ENCODE results near the gene MPZL2.
A peak's percentile ranks its signal among the peaks of the same experiment; 100 is the strongest.

The MPZL2 gene

DNA sequence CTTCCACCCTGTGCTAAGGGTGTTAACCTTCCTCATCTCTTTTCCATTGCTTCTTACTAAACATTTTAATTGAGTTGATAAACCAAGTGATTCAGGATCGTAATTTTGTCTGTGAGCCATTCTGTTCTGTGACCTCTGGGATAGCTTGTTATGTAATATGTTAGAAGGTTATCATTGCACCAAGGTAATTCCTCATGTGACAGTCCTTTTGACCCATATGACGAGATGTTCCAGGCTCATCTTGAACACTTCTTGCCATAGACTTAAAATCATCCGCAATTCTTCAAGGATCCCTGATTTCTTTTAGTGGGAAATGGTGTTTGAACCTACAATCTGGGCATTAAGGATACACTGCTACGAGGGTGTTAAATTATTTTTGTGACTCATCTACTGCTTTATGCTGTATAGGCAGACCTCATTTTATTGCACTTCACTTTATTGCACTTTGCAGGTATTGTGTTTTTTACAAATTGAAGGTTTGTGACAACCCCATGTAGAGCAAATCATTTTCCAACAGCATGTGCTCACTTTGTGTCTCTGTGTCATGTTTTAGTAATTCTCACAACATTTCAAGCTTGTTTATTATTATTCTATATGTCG lies 19.0 kb upstream of the MPZL2 start:
- DNase-seq: no peak

DNA sequence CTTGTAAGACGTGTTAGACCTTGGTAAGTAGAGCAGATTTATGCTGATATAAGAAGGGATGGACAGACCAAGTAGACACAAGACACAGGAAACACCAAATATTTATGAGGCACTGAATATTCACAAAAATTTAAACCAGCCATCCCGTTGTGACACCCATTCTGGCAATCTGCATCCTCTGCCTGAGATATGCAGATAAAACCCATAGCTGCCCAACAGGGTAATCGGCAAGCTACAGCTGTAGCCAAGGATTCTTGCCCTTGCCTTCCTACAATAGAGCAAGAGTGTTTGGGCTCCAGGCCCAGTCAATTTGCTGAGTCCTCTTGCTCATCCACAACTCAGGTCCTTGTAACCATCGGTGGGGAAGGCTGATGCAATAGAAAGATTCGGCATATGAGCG lies 18.5 kb upstream of the MPZL2 start:
- no peak for DNase-seq

DNA sequence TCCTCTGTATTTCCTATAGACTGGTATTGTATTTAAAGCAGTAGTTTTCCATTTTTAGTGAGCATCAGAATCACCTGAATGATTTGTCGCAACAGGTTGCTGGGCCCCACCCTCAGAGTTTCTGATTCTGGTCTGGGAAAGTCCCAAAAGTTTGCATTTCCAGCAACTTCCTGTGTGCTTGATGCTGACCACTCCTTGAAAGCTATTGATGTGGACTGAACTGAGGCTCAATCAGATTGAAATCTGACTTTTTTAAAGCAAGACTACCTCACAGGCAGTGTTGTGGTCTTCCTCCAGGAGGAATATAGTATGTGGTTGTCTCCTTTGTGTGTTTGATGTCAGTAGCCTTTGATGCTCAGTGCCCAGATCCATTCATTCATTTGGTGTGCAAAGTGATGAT lies 17.2 kb upstream of the MPZL2 start:
- DNase-seq: no peak

DNA sequence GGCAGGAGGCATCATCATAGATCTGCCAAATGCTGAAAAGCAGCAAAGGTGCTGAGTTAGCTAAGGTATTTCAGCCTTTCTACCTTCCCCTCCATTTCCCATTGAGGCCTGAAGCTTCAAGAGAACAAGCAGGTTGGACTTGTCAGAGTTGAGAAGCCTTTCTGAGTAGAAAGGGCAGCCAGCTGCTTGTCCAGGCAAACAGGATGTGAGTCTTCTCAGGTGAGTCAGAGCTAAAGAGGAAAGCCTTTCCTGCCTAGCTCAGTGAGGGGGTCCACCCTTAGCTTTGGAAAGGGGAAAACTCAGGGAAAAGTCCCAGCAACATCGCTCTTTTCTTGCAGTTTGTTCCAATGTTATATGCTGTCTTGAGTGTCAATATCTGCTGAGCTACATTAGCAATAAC lies 13.2 kb upstream of the MPZL2 start:
- DNase-seq: no peak

DNA sequence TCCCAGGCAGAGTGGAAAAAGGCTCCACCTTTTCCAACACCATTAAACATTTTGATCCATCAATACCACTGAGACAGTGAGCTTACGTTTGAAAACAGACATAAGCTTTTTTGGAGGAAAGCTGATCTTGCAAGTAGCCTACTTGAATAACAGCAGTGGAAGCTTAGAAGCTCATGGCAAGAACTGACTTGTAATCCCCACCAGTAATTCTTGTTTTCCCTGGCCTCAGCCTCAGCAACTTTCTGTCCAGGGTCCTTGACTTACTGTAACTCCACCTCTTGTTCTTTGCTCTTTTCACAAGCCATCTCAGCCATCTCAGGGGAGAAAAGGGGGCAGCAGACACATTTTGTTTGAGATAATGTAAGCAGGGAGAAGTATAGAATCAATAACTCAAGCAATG lies 12.3 kb upstream of the MPZL2 start:
- no peak for DNase-seq

DNA sequence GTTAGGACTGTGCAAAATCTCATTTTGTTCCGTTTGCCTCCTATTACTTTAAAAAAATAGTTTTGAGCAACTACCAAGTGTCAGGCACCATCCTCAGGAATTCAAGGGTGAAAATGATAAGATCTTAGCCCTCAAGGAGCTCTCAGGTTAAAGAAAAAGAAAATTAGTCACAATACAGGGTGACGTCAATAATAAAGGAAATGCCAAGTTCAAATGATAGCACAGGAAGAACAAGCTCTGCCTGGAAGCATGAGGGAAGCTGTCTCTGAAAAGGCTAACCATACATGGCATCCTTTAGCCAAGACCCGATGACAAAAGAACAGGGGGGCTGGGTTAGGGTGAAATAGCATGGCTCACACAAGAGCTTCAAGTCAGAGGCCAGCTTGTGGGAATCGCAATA lies 11.1 kb upstream of the MPZL2 start:
- no peak for DNase-seq

DNA sequence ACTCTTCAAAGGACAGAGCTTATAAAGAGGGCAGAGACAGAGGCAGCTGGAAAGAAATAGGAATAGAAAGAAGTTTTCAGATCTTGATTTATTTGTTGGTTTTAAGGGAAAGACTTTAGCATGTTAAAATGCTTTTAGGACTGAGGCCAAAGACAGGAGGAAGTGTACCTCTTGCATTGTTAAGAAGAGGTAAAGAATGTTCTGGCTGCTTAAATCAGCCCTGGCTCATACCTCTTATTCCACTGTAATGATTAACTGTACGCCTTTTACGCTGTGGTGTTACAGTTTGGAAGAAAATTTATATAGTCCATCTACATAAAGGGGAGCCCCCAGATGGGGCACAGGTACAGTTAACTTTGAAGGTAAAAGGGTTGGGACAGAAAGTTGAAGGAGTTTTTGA lies 10.1 kb upstream of the MPZL2 start:
- no peak for DNase-seq

DNA sequence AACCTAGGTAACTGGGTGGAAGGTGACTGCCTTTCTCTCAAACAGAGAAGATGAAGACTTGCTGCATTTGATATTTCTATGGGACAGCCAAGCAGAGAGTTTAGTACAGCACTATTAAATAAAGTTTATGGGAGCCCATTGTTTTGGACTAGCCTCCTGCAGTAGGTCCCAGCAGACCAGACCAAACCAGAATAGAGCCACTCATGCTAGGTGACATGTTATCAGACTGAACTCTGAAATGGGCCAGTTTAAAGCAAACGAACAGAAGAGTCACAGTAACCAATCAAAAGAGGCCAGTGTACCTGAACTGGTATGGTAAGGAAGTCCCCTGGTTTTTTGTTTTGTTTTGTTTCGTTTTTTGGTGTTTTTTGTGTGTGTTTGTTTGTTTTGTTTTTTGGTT lies 7.9 kb upstream of the MPZL2 start:
- no peak for DNase-seq

DNA sequence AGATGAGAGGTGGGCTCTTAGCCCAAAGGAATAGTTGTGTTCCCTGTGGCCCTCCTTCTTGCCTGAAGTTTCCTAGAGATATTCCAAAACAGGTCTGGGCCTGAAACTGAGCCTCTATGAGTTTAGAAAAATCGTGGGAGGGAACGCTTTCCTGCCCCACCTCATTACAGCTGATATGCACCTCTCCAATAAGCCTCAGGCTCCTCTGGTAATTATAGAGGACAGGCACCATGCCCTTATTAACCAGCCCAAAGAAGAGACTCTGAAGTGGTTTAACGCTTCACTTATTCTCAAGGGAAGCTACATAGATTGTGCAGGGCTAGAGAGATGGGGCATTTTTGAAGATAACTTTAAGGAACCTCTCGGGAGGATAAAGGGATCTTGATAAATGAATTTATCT lies 3.4 kb upstream of the MPZL2 start:
- DNase-seq: no peak

DNA sequence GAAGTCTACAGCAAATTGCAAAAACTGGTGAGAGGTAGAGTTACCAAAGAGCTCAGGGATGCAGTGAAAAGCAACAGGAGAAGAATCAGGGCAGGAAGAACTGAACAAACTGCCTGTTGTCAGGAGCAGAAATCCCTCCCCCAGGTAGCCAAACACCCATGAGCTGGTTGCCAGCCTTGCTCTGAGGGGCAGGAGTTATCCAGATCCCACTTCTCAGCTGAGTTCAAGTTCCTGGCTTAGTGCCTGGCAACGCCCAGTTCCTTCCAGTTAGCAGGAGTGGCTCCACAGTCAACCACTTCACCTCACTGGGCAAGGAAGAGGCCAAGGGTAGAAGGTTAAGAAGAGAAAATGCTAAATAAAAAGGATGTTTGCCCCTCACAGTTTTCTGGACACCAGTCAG lies 1.9 kb upstream of the MPZL2 start:
- DNase-seq: no peak

DNA sequence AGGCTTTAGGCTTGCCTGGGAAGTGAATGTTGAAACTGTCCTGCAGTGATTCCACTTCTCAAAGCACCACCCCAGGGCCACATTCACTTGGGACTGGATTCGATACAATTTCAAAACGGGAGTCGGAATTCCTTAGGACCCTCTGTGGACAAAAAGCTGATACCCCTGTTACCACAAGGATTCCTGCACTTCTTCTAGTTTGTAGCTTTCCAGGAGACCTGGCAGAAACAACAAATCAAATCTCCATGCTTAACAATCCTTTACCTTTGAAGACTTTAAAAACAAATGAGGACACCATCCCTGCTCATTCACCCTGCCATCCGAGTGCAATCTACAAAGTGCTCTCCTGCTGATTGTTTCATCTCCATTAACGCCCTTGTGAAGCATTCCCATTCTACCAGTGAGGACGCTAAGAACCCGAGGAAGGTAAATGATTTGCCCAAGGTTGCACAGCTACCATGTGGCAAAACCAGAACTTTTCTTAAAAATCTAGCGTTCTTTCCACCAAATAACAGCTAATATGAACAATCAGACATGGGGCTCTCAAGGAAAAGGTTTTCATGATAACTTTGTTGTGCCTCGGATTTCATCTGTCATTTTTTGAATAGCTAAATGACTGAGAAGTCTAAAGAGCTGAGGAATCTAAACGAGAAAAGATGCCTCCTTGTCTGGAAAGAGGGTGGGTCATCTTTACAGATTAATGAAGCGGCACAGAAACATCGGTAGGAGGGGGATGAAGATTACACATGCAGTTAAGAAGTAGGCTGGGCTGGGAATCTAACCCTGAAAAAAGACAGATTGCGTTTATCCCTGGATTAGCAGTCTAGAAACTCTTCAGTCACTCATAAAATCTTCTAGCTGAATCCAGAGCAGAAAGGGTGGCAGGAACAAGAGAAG lies 720 bp upstream of the MPZL2 start:
- DNase-seq: no peak

DNA sequence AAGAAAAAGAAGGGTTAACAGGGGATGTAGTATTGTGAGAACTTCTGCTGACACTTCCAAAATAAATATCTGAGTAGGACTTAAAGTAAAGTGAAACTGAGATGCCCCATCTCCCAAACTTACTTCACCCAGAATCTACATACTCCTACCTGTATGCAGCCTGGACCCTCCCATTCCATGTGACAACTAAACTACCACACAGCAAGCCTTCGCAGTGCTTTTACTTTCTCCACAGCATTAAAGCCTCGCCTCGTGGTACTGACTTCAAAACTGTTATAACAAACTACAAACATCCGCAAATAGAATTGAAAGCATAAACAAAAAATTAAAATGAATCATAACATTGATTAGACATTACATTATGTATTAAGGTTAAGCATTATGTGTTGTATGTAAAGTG lies 985 bp downstream of the MPZL2 start:
- DNase-seq: no peak

DNA sequence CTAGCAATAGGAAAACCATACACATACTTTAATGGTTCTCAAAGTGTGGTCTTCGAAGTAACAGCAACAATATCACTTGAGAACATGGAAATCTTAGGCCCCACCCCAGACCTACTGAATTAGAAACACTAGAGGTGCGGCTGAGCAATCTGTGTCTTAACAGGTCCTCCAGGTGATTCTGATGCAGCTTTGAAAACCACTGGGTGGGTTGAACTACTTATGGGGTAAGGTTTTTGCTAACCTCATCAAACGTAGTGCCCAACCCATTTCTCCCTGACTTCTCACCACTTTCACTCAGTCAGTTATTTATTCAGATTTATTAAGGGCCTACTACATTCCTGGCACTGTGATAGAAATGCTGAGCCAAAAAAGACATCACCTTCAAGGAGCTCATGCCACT lies 3.7 kb downstream of the MPZL2 start:
- no peak for DNase-seq

DNA sequence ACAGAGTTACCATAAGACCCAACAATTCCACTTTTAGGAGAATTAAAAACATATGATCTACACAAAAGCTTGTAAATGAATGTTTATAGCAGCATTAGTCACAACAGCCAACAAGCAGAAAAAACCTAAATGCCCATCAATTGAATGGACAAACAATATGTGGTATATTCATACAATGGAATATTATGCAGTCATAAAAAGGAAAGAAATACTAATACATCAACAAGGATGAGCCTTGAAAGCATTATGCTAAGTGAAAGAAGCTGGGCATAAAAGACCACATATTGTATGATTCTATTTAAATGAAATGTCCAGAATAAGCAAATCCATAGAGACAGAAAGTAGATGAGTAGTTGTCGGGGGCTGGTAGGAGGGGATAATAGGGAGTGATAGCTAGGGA lies 5.0 kb downstream of the MPZL2 start:
- DNase-seq: no peak

DNA sequence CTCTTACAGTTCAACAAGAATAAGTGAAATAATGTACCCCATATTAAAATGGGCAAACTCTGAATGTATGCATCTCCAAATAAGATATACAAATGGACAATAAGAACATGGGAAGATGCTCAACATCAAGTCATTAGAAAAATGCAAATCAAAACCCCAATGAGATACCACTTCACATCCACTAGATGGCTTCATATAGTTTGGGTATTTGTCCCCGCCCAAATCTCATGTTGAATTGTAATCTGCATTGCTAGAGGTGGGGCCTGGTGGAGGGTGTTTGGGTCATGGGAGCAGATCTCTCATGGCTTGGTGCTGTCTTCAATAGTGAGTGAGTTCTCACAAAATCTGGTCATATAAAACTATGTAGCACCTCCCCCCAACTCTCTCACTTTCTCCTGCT lies 5.7 kb downstream of the MPZL2 start:
- DNase-seq: no peak

DNA sequence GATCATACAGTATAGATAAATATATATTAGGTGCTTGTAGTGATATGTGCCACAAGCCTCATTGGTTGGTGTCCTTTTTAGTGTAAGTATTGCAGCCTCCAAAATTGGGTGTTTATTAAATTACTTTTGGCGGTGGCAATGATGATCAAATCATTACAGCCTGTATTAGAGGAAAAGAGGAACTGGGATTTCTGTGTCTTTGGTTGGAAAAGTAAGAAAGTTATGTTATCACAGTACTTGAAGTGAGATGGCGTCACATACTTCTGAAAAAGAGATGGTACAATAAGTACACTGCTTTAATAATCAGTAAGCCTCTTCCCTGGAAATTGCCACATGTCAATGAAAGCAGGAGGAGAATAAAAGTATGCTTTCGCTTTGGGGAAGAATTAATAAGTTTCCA lies 11.4 kb downstream of the MPZL2 start:
- no peak for DNase-seq

DNA sequence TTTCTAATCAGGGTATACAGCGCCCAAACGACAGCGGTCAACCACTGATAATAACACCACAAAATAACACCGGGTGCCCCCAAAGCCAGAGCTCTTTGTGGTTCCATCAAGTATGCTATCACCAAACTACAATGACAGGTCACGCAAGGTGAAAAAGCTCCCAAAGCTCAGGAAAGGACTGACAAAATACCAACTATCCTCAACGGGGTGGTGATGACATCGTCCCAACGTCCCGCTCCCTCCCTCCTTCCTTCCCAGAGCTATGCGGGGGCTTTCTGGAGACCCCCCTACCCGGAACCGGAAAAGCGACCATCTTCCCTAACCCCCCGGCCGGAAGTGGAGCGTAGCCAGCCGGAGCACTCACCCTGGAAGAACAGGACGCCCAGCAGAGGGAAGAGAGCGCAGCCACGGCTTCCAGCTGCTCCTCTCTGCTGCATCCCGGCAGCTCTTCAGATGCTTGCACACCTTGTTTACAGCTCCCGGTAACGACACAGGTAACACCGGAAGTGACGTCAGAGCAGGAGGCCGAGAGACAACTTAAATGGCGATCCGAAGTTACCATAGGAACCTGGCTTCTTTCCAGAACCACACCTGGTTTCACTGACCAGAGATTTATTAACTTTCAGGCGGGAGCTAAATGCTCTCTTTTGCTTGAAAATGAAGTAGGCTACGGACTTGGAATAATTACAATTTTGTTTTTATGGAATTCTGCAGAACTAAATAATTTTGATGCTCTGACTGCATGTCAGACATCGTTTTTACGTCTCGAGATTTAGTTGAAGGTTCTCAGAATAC lies 12.0 kb downstream of the MPZL2 start, which contains the start of gene MPZL3:
MPZL3 (minus strand) TSS at position 508 of the 795 bp plus-strand sequence; CDS start at position 437, 71 bp downstream.
- DNase-seq: peak; percentile 51 to 76 (median 57)

DNA sequence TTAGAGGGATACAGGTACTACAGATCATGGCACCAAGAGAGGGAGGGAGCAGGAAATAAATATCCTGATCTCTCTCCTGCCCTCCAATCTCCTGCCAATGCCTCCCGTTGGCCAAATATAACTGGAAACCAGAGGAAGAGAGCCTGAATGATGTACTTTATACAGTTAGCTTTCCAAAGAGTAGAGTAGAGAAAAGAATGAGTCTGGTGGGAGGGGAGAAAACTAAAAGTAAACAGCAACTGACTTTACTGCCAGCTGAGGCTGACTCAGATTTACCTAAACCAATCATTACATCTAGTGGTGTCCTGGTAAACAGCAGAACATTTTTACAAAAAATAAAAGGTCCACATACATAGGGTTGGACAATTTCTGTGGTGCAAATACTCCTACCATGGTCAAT lies 17.1 kb downstream of the MPZL2 start:
- DNase-seq: no peak

DNA sequence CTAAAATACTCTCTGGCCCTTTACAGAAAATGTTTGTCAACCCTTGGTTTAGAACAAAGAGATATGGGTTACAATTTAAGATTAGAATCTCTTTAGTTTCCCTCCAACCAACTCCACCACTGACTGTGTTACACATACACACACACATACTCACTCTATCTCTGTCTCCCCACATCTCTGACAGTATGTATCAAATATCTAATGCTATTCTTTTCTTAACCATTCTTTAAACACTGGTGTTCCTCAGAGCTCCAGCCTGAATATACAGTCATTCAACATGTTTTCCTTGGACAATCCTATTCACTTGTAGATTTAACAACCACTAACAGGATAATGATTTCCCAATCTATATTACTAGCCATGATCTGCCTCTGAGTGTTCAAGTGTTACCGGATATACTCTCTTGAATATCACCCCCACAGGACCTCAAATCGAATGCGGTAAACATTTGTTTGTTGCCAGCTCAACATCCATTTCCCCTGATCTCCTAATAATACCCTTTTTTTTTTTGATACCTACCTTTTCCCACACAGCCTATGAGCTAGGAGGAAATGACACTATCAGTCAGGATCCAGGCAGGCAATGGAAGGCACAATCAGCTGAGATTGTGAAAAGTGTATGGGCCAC lies 18.0 kb downstream of the MPZL2 start:
- DNase-seq: no peak

DNA sequence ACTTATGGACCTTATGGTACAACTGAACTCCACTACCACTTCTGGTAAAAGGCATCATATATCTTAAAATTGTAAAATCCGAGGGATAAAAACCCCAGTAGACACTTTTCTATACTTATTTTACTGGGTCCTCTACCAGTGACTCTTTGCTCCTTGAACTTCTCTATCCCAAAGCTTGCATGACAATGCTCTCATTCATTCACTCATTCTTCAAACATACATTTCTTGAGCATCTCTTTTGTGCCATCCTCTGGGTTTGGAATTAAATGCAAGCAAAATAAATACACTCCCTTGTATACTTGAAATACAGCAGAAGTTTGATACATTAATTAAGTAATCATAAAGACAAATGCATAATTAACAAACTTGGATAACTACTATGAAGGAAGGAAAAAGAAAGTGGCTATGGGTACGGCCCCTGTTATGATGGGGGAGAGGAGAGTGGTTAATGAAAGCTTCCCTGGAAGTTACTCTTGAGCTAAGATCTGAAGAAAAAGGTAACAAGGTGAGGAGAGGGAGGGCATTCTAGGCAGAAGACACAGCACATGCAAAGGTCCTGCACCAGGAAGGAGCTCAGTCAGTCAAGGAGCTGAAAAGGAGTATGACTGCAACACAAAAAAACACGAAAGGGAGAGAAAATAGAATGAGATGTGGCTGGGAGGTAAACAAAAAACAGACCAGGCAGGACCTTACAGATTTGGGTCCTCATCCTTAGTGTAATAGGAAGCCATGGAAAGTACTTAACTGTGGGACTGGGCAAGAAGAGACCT lies 19.9 kb downstream of the MPZL2 start:
- DNase-seq: no peak

DNA sequence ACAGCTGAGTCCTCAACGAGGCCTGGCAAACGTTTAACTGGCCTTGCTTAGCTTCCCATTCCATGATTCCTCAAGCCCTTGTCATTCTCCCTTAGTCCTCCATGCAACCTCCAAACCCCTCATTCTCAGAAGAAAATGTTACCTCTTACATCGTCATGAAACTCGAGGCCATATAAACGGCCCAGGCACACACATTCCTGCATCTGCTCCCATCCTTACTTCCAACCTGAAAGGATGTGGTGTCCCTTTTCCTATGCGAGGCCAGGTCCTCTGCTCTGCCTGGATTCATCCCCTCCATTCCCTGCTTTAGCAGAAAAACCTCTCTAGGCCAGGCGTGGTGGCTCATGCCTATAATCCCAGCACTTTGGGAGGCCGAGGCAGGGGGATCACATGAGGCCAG lies 20.9 kb downstream of the MPZL2 start:
- no peak for DNase-seq

DNA sequence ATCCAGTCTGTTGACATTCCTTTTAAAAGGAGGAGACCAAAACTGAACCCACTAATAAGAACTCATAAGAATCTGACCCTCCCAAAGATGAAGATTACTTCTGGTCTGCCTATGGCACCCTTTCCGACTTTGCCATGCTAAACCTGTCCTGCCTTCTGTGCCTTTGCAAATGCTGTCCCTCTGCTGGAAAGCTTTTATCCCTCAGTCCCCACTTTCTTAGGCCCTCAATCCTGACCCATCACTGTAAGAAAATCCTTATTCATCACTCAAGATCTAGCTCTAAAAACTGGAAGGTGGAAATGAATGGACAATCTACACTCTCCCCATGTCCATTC lies 22.4 kb downstream of the MPZL2 start:
- DNase-seq: no peak

Data from activated CD4-positive, CD25-positive, alpha-beta regulatory T cell (primary cell).